Measurements from ENCODE around the gene SMYD2. TPM values are rescaled to one million over a fixed set of nuclear protein-coding genes. Genes with fewer than 3 reads are reported as not detected.

The SMYD2 gene
- 24.8 and 35.5 TPM in 2 replicates for total RNA-seq (ENCODE audit: low replicate concordance)
- long read RNA-seq, transcript SMYD2-201 (12 exons, 1,671 nt) = major isoform, 67 of 80 reads
- long read RNA-seq, partial matches to known transcripts = 7 of 80 reads
- long read RNA-seq, other reads (novel, unspliced or antisense) = 6 of 80 reads

- peaks cover 8% of the 10 kb centered on the region for H3K9me3 Mint-ChIP-seq
- no peak for TF ChIP-seq CTCF (conservative IDR thresholded peaks at IDR 0.05)
- peak; percentile 84 for DNase-seq (ENCODE audit: extremely low spot score, unreplicated experiment)
- peak within 1 kb of the TSS; percentile 91 for H3K4me3 Mint-ChIP-seq
- no peaks in the 10 kb centered on the region for H3K27me3 Mint-ChIP-seq
- H3K36me3 Mint-ChIP-seq = peaks cover 16% of the 10 kb centered on the region
- peak within 1 kb of the TSS; percentile 79 for H3K27ac Mint-ChIP-seq
- H3K4me1 Mint-ChIP-seq (ENCODE audit: unreplicated experiment) = peaks cover 38% of the 10 kb centered on the region
These were observed at the start of gene SMYD2 for GRCh38 chr1:214281021-214281719. TSS of gene SMYD2 (plus strand) at chr1:214281159. CDS start at chr1:214281255, 96 bp downstream.

- no peak overlapping the region for H3K4me3 Mint-ChIP-seq
- peak overlapping the region; percentile 42 for H3K27ac Mint-ChIP-seq
- TF ChIP-seq CTCF (conservative IDR thresholded peaks at IDR 0.05) = no peak
These were observed 46.9 kb upstream of the SMYD2 start for GRCh38 chr1:214233856-214234634.

GRCh38 chr1:214234635-214235025 lies 46.3 kb upstream of the SMYD2 start:
- peak overlapping the region; percentile 42 for H3K27ac Mint-ChIP-seq
- H3K4me1 Mint-ChIP-seq (ENCODE audit: unreplicated experiment) = no peaks in the 10 kb centered on the region
- DNase-seq (ENCODE audit: extremely low spot score, unreplicated experiment) = no peak
- TF ChIP-seq CTCF (conservative IDR thresholded peaks at IDR 0.05) = no peak
- H3K27me3 Mint-ChIP-seq = peaks cover 5% of the 10 kb centered on the region
- no peaks in the 10 kb centered on the region for H3K36me3 Mint-ChIP-seq
- no peaks in the 10 kb centered on the region for H3K9me3 Mint-ChIP-seq
- H3K4me3 Mint-ChIP-seq = no peak overlapping the region

More at GRCh38 chr1:214233856-214234634, 46.9 kb upstream of the SMYD2 start:
- Mint-ChIP-seq H3K9me3 (no peaks in the 10 kb centered on the region), H3K36me3 (no peaks in the 10 kb centered on the region), H3K27me3 (peaks cover 5% of the 10 kb centered on the region), H3K4me1 (ENCODE audit: unreplicated experiment) (no peaks in the 10 kb centered on the region)
- DNase-seq (ENCODE audit: extremely low spot score, unreplicated experiment) = no peak

GRCh38 chr1:214236477-214236876 lies 44.5 kb upstream of the SMYD2 start:
- Mint-ChIP-seq H3K36me3 (no peaks in the 10 kb centered on the region), H3K27me3 (peaks cover under 1% of the 10 kb centered on the region), H3K4me3 (no peak overlapping the region), H3K9me3 (no peaks in the 10 kb centered on the region), H3K27ac (no peak overlapping the region), H3K4me1 (ENCODE audit: unreplicated experiment) (no peaks in the 10 kb centered on the region)
- no peak for TF ChIP-seq CTCF (conservative IDR thresholded peaks at IDR 0.05)
- no peak for DNase-seq (ENCODE audit: extremely low spot score, unreplicated experiment)

GRCh38 chr1:214241060-214241459 lies 39.9 kb upstream of the SMYD2 start:
- Mint-ChIP-seq H3K27ac (no peak overlapping the region), H3K27me3 (no peaks in the 10 kb centered on the region), H3K9me3 (no peaks in the 10 kb centered on the region), H3K36me3 (no peaks in the 10 kb centered on the region), H3K4me1 (ENCODE audit: unreplicated experiment) (no peaks in the 10 kb centered on the region), H3K4me3 (no peak overlapping the region)
- TF ChIP-seq CTCF (conservative IDR thresholded peaks at IDR 0.05) = no peak
- DNase-seq (ENCODE audit: extremely low spot score, unreplicated experiment) = no peak

Data from type B pancreatic cell (in vitro differentiated cells).